Measurements from ENCODE around the gene TENM3.
A peak's percentile ranks its signal among the peaks of the same experiment; 100 is the strongest.

TENM3 gene

DNA sequence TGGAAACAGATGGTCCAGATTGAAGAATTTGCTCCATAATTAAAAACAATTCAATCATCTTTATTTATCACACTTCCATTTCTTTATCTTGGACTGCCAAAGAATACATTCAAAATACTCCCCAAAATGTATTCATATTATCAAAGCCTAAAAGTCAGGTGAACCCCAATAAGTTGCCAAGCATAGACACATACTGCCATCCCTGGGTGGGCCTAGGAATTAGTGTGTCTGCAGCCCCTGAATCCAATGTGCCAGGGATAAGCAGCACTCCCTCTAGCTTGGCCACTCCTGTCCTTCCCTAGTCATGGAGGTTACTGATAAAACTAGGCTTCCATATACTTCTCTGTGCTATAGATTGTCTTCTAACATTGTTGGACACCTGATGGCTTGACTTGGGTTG lies 199.9 kb downstream of the TENM3 start:
- Mint-ChIP-seq H3K4me1 (peaks cover 12% of the 10 kb centered on the region), H3K27me3 (ENCODE audit: low read depth, poor library complexity) (peaks cover 14% of the 10 kb centered on the region), H3K27ac (no peak overlapping the region), H3K36me3 (ENCODE audit: low read depth) (peaks cover 13% of the 10 kb centered on the region), H3K4me3 (no peak overlapping the region), H3K9me3 (no peaks in the 10 kb centered on the region)
- TF ChIP-seq, protein P1, sequence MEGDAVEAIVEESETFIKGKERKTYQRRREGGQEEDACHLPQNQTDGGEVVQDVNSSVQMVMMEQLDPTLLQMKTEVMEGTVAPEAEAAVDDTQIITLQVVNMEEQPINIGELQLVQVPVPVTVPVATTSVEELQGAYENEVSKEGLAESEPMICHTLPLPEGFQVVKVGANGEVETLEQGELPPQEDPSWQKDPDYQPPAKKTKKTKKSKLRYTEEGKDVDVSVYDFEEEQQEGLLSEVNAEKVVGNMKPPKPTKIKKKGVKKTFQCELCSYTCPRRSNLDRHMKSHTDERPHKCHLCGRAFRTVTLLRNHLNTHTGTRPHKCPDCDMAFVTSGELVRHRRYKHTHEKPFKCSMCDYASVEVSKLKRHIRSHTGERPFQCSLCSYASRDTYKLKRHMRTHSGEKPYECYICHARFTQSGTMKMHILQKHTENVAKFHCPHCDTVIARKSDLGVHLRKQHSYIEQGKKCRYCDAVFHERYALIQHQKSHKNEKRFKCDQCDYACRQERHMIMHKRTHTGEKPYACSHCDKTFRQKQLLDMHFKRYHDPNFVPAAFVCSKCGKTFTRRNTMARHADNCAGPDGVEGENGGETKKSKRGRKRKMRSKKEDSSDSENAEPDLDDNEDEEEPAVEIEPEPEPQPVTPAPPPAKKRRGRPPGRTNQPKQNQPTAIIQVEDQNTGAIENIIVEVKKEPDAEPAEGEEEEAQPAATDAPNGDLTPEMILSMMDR (IDR thresholded peaks at IDR 0.05), result no peak
- no peak for DNase-seq

DNA sequence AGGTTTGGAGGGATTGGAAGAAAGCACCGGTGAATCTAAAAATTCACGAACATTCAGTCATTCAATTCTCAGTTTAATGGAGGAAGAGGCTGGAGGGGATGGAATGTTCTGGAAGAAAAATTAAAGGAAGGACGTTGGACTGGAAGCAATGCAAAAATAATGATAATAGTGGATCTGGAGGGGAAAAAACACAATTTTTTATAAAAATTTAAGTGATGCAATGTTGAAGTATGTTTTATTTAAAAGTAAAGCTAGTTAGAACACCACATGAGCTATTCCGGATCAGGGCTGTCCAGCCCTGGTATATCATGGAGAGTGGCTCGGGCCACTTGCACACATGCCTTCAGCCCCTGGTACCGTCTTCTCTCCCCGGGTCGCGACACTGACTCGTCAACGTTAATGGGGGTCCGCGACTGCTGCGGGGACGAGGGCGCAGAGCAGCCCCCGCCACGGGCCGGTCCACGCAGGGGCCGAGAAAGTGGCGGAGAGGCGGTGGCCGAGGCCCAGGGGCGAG lies 204.6 kb downstream of the TENM3 start:
- H3K4me1 Mint-ChIP-seq, result peaks cover 38% of the 10 kb centered on the region
- H3K27ac Mint-ChIP-seq, result no peak overlapping the region
- no peaks in the 10 kb centered on the region for H3K9me3 Mint-ChIP-seq
- no peak for DNase-seq
- H3K27me3 Mint-ChIP-seq (ENCODE audit: low read depth, poor library complexity), result peaks cover 17% of the 10 kb centered on the region
- TF ChIP-seq, protein P1 (IDR thresholded peaks at IDR 0.05), result no peak
- H3K36me3 Mint-ChIP-seq (ENCODE audit: low read depth), result no peaks in the 10 kb centered on the region
- H3K4me3 Mint-ChIP-seq, result peak overlapping the region; percentile 86

DNA sequence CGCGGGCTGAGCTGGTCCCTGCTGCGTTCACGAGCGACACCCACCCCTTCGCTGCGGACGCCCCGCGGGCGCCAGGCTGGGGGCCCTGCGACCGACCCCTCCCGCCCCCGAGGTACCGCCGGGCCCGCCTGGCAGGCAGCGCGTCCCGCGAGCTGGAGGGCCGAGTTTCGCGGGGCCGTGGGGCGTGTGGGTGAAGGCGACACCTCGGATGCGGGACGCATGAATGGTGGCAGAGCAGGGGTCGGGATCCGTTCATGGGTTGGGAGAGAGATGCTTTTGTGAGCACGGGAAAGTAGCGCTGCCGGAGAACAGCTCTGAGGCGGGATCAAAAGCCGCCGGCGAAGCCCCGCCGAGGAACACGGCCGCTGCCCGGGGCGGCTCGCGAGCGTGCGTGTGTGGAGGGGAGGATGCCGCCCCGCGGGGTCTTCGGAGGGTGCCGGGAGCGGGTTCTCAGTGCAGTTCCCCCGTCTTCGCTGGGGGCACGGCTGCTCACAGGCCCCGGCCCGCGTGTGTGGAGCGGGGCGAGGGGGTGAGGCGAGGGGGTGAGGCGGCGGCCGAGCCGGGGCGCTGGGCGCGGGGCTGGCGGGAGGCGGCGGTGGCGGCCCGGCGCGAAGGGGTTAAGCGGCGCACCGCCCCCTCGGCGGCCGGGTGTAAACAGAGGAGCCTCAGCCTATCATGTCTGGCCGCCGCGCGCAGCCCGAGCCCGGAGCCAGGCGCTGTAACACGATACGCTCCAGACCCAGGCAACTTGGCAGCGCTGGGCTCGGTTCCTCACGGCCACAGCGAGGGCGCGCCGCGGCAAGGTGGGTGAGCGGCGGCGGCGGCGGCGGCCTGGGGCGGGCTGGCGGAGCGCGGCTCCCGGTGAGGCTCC lies 205.3 kb downstream of the TENM3 start:
- peak; percentile 93 for DNase-seq
- Mint-ChIP-seq H3K27ac (no peak overlapping the region), H3K4me3 (peak overlapping the region; percentile 99), H3K4me1 (peaks cover 45% of the 10 kb centered on the region), H3K9me3 (no peaks in the 10 kb centered on the region), H3K36me3 (ENCODE audit: low read depth) (no peaks in the 10 kb centered on the region), H3K27me3 (ENCODE audit: low read depth, poor library complexity) (peaks cover 17% of the 10 kb centered on the region)
- TF ChIP-seq, protein P1 (IDR thresholded peaks at IDR 0.05), result no peak

DNA sequence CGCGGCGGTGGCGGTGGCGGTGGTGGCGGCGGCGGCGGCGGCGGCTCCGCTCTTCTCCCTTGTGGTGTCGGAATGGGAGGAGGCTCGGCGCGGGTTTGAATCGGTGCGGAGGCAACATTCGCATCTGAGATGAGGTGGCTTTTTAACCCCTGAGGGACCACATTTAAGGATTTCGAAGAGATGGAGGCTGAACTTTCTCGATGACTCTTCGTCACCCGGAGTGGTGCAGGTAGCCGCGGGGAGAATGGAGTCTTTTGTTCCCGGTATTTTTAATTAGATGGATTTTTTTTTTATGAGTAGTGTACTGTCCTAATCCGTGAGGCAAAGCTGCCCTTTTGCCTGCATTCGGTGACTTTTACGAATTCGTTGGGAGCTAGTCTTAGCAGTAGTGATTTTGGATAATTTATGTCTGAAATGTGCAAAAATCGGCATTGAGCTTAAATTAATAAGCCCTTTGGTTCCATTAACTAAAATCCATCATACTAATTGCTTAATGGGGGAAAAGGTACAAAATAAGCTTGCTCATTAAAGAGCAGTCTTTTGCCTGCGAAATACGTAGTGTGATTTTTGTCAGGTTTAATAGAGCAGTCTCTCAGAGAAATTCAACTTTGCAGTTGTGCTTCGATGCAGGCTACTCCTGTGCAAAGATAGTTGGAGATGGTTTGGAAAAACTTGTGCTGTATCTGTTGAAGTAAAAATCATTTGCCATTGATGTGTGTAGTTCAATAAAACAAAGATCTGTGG lies 206.2 kb downstream of the TENM3 start:
- Mint-ChIP-seq H3K27ac (peak overlapping the region; percentile 97), H3K27me3 (ENCODE audit: low read depth, poor library complexity) (peaks cover 17% of the 10 kb centered on the region), H3K4me3 (peak overlapping the region; percentile 99), H3K9me3 (no peaks in the 10 kb centered on the region), H3K36me3 (ENCODE audit: low read depth) (no peaks in the 10 kb centered on the region), H3K4me1 (peaks cover 53% of the 10 kb centered on the region)
- no peak for DNase-seq
- TF ChIP-seq, protein P1 (IDR thresholded peaks at IDR 0.05), result no peak

DNA sequence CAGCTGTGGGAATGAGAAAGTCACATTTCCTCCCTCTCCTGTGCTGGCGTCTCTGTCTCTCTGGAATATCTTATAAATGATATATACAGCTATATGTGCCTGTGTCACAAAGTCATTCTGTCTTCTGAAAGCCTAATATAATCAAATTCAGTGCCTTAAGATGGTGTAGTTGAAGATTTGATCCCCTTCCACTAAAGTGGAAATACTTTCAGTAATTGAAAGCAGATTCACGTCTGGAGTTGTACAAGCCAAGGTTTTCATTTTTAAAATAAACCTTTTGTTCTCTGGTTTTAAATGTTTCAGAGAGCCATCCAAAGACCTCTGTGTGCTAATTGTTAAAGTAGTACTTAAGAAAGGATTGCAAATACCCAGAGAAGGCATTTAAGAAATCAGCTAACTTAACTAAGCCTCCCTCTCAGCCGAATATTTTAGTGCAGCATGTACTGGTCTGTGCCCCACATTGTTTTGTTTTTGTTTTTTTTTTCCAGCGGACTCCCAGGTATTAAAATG lies 206.8 kb downstream of the TENM3 start:
- Mint-ChIP-seq H3K9me3 (no peaks in the 10 kb centered on the region), H3K27ac (no peak overlapping the region), H3K4me1 (peaks cover 59% of the 10 kb centered on the region), H3K27me3 (ENCODE audit: low read depth, poor library complexity) (peaks cover 17% of the 10 kb centered on the region), H3K4me3 (peak overlapping the region; percentile 99), H3K36me3 (ENCODE audit: low read depth) (no peaks in the 10 kb centered on the region)
- no peak for DNase-seq
- TF ChIP-seq, protein P1 (IDR thresholded peaks at IDR 0.05), result no peak
